Osteoblast (primary cell): ENCODE data around the gene TMEM62. TPM values are rescaled to one million over a fixed set of nuclear protein-coding genes. Genes with fewer than 3 reads are reported as not detected.
"Not testable (repeated sequence)": the region's sequence is repeated elsewhere in the genome, so short reads cannot be mapped to it uniquely, and the experiment has no call there.

Source experiments
- DNase-seq: peaks from one replicate; pipeline ENCODE4 v3.0.0; 2011; ENCODE audit warnings: low spot score, mixed read lengths; ENCODE audit not compliant: insufficient read length; ENCODE audit errors: missing footprints
- H2AFZ ChIP-seq: 2 replicates; pipeline ENCODE4 v1.6.0; 2011; ENCODE audit warnings: mild to moderate bottlenecking, low read length
- H3K27ac ChIP-seq: 2 replicates; pipeline ENCODE4 v1.5.1; 2011; ENCODE audit warnings: mild to moderate bottlenecking, low read depth, low read length, moderate library complexity
- H3K27me3 ChIP-seq: 2 replicates; pipeline ENCODE4 v1.6.0; 2012; ENCODE audit warnings: mild to moderate bottlenecking, control low read depth, inconsistent platforms, low read length, moderate library complexity; ENCODE audit not compliant: insufficient read depth
- H3K36me3 ChIP-seq: 2 replicates; pipeline ENCODE4 v1.5.1; 2011; ENCODE audit warnings: mild to moderate bottlenecking, low read length, control low read depth, moderate library complexity; ENCODE audit not compliant: insufficient read depth
- H3K4me1 ChIP-seq: 2 replicates; pipeline ENCODE4 v1.5.1; 2011; ENCODE audit warnings: mild to moderate bottlenecking, low read length, control low read depth, moderate library complexity; ENCODE audit not compliant: insufficient read depth
- H3K4me2 ChIP-seq: 2 replicates; pipeline ENCODE4 v1.6.0; 2011; ENCODE audit warnings: mild to moderate bottlenecking, low read length; ENCODE audit not compliant: insufficient read depth
- H3K4me3 ChIP-seq: fragments of 200-600 bp; sonication (generic); 3 replicates; pipeline ENCODE4 v1.5.1; 2012; ENCODE audit warnings: mild to moderate bottlenecking, low read length, inconsistent platforms; ENCODE audit not compliant: insufficient read depth
- H3K79me2 ChIP-seq: 2 replicates; pipeline ENCODE4 v1.6.0; 2012; ENCODE audit warnings: mild to moderate bottlenecking, low read length, control low read depth, inconsistent platforms; ENCODE audit not compliant: insufficient read depth
- H3K9me3 ChIP-seq: 2 replicates; pipeline ENCODE4 v1.5.1; 2011; ENCODE audit warnings: low read depth, low read length, control low read depth
- H4K20me1 ChIP-seq: 2 replicates; pipeline ENCODE4 v1.6.0; 2012; ENCODE audit warnings: mild to moderate bottlenecking, low read length, control low read depth; ENCODE audit not compliant: insufficient read depth
- CTCF ChIP-seq: IDR thresholded peaks from 2 replicates; pipeline ENCODE4 v1.5.1; 2011; ENCODE audit warnings: mild to moderate bottlenecking, low read depth, low read length, moderate library complexity; ENCODE audit errors: extremely low read depth
- total RNA-seq: library from RNA; depleted of rRNA; stranded (reverse); fragments of >200 nt; gene quantifications from 2 replicates; pipeline ENCODE4 v1.2.3, GENCODE V29; 2012

The TMEM62 gene
- total RNA-seq, 1 donor, result 17.7 TPM

- Histone ChIP-seq H3K79me2 (no peaks in the 10 kb centered on the region), H3K36me3 (peaks cover 44% of the 10 kb centered on the region), H4K20me1 (no peaks in the 10 kb centered on the region), H3K27ac (no peak overlapping the region), H3K4me3 (no peak overlapping the region), H3K27me3 (no peaks in the 10 kb centered on the region), H3K4me2 (no peak overlapping the region), H2AFZ (no peak overlapping the region), H3K9me3 (no peaks in the 10 kb centered on the region), H3K4me1 (peaks cover 8% of the 10 kb centered on the region)
- no peak for DNase-seq
- no peak for TF ChIP-seq CTCF
Observed at GRCh38 chr15:43193710-43194109, 60.3 kb downstream of the TMEM62 start.

DNA sequence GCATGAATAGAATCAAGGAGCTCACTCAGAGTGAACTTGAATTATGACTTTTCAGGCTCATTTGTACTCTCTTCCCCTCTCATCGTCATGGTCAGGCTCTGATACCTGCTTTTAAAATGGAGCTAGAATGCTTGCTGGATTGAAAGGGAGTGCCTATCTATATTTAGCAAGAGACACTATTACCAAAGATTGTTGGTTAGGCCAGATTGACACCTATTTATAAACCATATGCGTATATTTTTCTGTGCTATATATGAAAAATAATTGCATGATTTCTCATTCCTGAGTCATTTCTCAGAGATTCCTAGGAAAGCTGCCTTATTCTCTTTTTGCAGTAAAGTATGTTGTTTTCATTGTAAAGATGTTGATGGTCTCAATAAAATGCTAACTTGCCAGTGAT, 61.4 kb downstream of the TMEM62 start:
- no peaks in the 10 kb centered on the region for H4K20me1 ChIP-seq
- DNase-seq, result no peak
- H3K4me1 ChIP-seq, result peaks cover 8% of the 10 kb centered on the region
- H3K27me3 ChIP-seq, result no peaks in the 10 kb centered on the region
- H2AFZ ChIP-seq, result peak overlapping the region; percentile 5
- no peak overlapping the region for H3K4me3 ChIP-seq
- no peaks in the 10 kb centered on the region for H3K9me3 ChIP-seq
- no peak for TF ChIP-seq CTCF
- H3K27ac ChIP-seq, result peak overlapping the region; percentile 22
- no peak overlapping the region for H3K4me2 ChIP-seq
- peaks cover 39% of the 10 kb centered on the region for H3K36me3 ChIP-seq
- no peaks in the 10 kb centered on the region for H3K79me2 ChIP-seq

GRCh38 chr15:43196760-43197548, 63.6 kb downstream of the TMEM62 start:
- DNase-seq, result no peak

GRCh38 chr15:43197773-43198172, 64.4 kb downstream of the TMEM62 start:
- H3K4me2 ChIP-seq, H4K20me1 ChIP-seq, H2AFZ ChIP-seq, H3K4me3 ChIP-seq, DNase-seq, H3K27ac ChIP-seq, H3K4me1 ChIP-seq, H3K79me2 ChIP-seq, H3K27me3 ChIP-seq, H3K9me3 ChIP-seq: not testable (repeated sequence)
- peaks cover 11% of the 10 kb centered on the region for H3K36me3 ChIP-seq

More at GRCh38 chr15:43196760-43197548, 63.6 kb downstream of the TMEM62 start:
- Histone ChIP-seq H3K4me3 (no peak overlapping the region), H3K27me3 (no peaks in the 10 kb centered on the region), H3K27ac (no peak overlapping the region), H3K9me3 (no peaks in the 10 kb centered on the region), H3K4me1 (peaks cover 8% of the 10 kb centered on the region), H3K79me2 (no peaks in the 10 kb centered on the region), H2AFZ (no peak overlapping the region), H3K36me3 (peaks cover 19% of the 10 kb centered on the region), H4K20me1 (no peaks in the 10 kb centered on the region), H3K4me2 (no peak overlapping the region)
- no peak for TF ChIP-seq CTCF

GRCh38 chr15:43198556-43198955, 65.2 kb downstream of the TMEM62 start:
- H3K4me3 ChIP-seq, H3K27ac ChIP-seq: not testable (repeated sequence)

More at GRCh38 chr15:43198556-43198955, 65.2 kb downstream of the TMEM62 start:
- not testable (repeated sequence) for H3K27me3 ChIP-seq, H4K20me1 ChIP-seq, DNase-seq, H3K79me2 ChIP-seq, H3K9me3 ChIP-seq, H2AFZ ChIP-seq, H3K4me1 ChIP-seq, H3K4me2 ChIP-seq, H3K36me3 ChIP-seq
